Liver (tissue), 9 donors: ENCODE measurements around the gene UBA1. TPM values are rescaled to one million over a fixed set of nuclear protein-coding genes. Genes with fewer than 3 reads are reported as not detected.

Source experiments
- DNase-seq: peaks from one replicate; pipeline ENCODE4 v3.0.0-alpha.2; 2017; ENCODE audit warnings: low spot score
- H3K27ac ChIP-seq, 2 donors: one replicate each; pipeline ENCODE4 v1.7.0; 2013; ENCODE audit warnings: inconsistent platforms in 2 of 2, low read length in 2 of 2, control low read depth in 1 of 2, low read depth in 1 of 2, mild to moderate bottlenecking in 1 of 2
- H3K27me3 ChIP-seq, 4 donors: one replicate each; pipeline versions ENCODE4 v1.6.1 to v1.7.0; 2013; ENCODE audit warnings: low read length in 3 of 4, inconsistent platforms in 1 of 4, mild to moderate bottlenecking in 1 of 4, moderate library complexity in 1 of 4; ENCODE audit not compliant: control insufficient read depth in 4 of 4, insufficient read depth in 4 of 4
- H3K36me3 ChIP-seq, 4 donors: one replicate each; pipeline versions ENCODE4 v1.6.1 to v1.7.0; 2013; ENCODE audit warnings: low read length in 3 of 4, mild to moderate bottlenecking in 3 of 4, low read depth in 1 of 4, moderate library complexity in 1 of 4; ENCODE audit not compliant: control insufficient read depth in 4 of 4, insufficient read depth in 3 of 4
- H3K4me1 ChIP-seq, 4 donors: one replicate each; pipeline versions ENCODE4 v1.6.1 to v1.7.0; 2013; ENCODE audit warnings: low read length in 3 of 4, mild to moderate bottlenecking in 3 of 4, moderate library complexity in 1 of 4; ENCODE audit not compliant: control insufficient read depth in 4 of 4, insufficient read depth in 4 of 4
- H3K4me3 ChIP-seq, 3 donors: one replicate each; pipeline versions ENCODE4 v1.6.1 to v1.7.0; 2013; ENCODE audit warnings: low read length in 3 of 3, control low read depth in 1 of 3, low read depth in 1 of 3, mild to moderate bottlenecking in 1 of 3
- H3K9ac ChIP-seq, 2 donors: one replicate each; pipeline ENCODE4 v1.7.0; 2013; ENCODE audit warnings: low read length in 2 of 2, mild to moderate bottlenecking in 2 of 2, moderate library complexity in 2 of 2, control low read depth in 1 of 2, low read depth in 1 of 2
- H3K9me3 ChIP-seq, 4 donors: one replicate each; pipeline versions ENCODE4 v1.6.1 to v1.7.0; 2013; ENCODE audit warnings: low read length in 3 of 4; ENCODE audit not compliant: control insufficient read depth in 4 of 4
- EGR1 ChIP-seq, 2 donors: IDR thresholded peaks; 2 replicates each; pipeline ENCODE4 v1.6.1; 2016 to 2018; ENCODE audit warnings: antibody characterized with exemption in 2 of 2, low read depth in 2 of 2
- FOXA2 ChIP-seq: IDR thresholded peaks from 2 replicates; pipeline ENCODE4 v1.6.1; 2016; ENCODE audit warnings: antibody characterized with exemption
- GABPA ChIP-seq, 2 donors: IDR thresholded peaks in 1 of 2; conservative IDR thresholded peaks in 1 of 2; 2 replicates each; pipeline ENCODE4 v1.6.1; 2016; ENCODE audit warnings: antibody characterized with exemption in 2 of 2, mild to moderate bottlenecking in 1 of 2, moderate library complexity in 1 of 2
- JUND ChIP-seq, 2 donors: IDR thresholded peaks; 2 replicates each; pipeline ENCODE4 v1.6.1; 2016; ENCODE audit warnings: antibody characterized with exemption in 2 of 2
- RAD21 ChIP-seq, 2 donors: IDR thresholded peaks; 2 replicates each; pipeline ENCODE4 v1.6.1; 2016; ENCODE audit warnings: antibody characterized with exemption in 2 of 2, mild to moderate bottlenecking in 2 of 2
- RXRA ChIP-seq, 2 donors: IDR thresholded peaks; 2 replicates each; pipeline ENCODE4 v1.6.1; 2017 to 2018; ENCODE audit warnings: antibody characterized with exemption in 2 of 2, mild to moderate bottlenecking in 1 of 2
- TAF1 ChIP-seq: conservative IDR thresholded peaks from 2 replicates; pipeline ENCODE4 v1.6.1; 2016; ENCODE audit warnings: antibody characterized with exemption, mild to moderate bottlenecking
- YY1 ChIP-seq: IDR thresholded peaks from 2 replicates; pipeline ENCODE4 v1.6.1; 2016; ENCODE audit warnings: antibody characterized with exemption, mild to moderate bottlenecking
- WGBS: extraction: QIAGEN DNeasy Blood & Tissue Kit; methylation state at CpG from one replicate; pipeline ENCODE4 v1.1.7; 2013; 5-methylcytosine and 5-hydroxymethylcytosine counted together
- polyA plus RNA-seq, 2 donors: library from polyadenylated mRNA; stranded (reverse) in 1 of 2; unstranded in 1 of 2; fragments of 200-250 nt in 1 of 2; fragments of >200 nt in 1 of 2; fragmentation: Nextera tagmentation in 1 of 2; extraction: Ambion mirVana in 1 of 2; gene quantifications; one replicate each; pipeline versions ENCODE4 v1.2.1 to v1.2.3, GENCODE V29; 2013 to 2015
- total RNA-seq, 2 donors: library from RNA; depleted of rRNA; stranded (reverse); fragments of >200 nt; gene quantifications; one replicate each; pipeline ENCODE4 v1.2.3, GENCODE V29; 2014
- TF ChIP-seq, protein P1 (sequence below): IDR thresholded peaks from 2 replicates; pipeline ENCODE4 v1.6.1; 2016; ENCODE audit warnings: antibody characterized with exemption
- TF ChIP-seq, protein P2 (sequence below): fragments of 150-350 bp; IDR thresholded peaks from 2 replicates; pipeline ENCODE4 v1.5.1; 2017; ENCODE audit warnings: improper control_type of control experiment, low read depth, low read length; ENCODE audit not compliant: missing input control
- TF ChIP-seq, protein P3 (sequence below): IDR thresholded peaks from 2 replicates; pipeline ENCODE4 v1.6.1; 2016; ENCODE audit warnings: antibody characterized with exemption
- donor health status: healthy.
- donor health status: healthy.
- donor health status: healthy.
- donor health status: healthy.
- donor health status: healthy.

UBA1 gene
- total and polyA plus RNA-seq, 4 donors = 39.8 to 85.4 (median 68.7) TPM

DNA sequence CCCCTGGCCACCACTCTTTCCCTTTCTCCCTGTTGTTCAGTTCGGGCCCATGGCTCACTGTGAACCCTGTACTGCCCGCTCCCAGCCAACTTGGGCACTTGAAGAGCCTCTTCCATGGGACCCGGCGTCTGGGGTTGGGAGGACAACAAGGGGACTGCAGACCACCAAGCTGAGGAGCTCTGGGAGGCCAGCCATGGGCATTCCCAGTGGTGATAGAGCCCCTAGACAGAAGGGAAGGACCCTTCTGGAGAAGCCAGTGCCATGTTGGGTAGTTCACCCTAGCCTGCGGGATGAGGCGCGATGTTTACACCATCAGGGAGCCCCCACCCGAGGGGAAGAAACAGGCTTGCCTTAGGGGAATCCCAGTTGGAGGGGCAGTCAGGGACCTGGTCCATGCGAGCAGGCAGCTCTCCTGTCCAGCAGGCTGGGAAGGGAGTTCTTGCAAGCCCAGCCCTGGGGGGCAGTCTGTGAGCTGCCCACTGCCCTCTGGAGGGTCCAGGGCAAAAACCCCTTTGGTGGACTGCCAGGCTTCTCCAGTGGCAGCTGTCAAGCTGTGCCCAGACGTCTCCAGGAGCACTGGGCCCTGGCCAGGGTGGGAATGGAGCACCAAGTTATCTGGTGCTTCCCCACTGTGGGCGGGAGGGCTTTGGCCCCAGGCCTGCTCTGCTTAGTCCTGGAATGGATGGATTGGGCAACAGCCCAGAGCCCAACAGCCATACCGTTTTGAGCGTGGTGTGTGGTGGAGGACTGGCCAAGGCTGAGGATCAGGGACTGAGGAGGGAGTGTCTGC is 23.7 kb upstream of the UBA1 start:
- WGBS = 80% methylated on average over 13 of the region's 13 CpGs
- Histone ChIP-seq H3K9me3 (no peaks in the 10 kb centered on the region), H3K27ac (no peak overlapping the region), H3K9ac (no peak overlapping the region), H3K36me3 (peaks cover 3 to 22% (median 9%) of the 10 kb centered on the region in 4 donors), H3K27me3 (no peaks in the 10 kb centered on the region), H3K4me3 (no peak overlapping the region), H3K4me1 (peaks cover 0 to 5% (median 1%) of the 10 kb centered on the region in 4 donors)
- DNase-seq = no peak
- TF ChIP-seq, protein P1, sequence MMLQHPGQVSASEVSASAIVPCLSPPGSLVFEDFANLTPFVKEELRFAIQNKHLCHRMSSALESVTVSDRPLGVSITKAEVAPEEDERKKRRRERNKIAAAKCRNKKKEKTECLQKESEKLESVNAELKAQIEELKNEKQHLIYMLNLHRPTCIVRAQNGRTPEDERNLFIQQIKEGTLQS = no peak
- TF ChIP-seq GABPA (IDR thresholded peaks at IDR 0.05 in 1 of 2, conservative IDR thresholded peaks at IDR 0.05 in 1 of 2) = no peak
- no peak for TF ChIP-seq TAF1
- no peak for TF ChIP-seq YY1
- TF ChIP-seq, protein P2, sequence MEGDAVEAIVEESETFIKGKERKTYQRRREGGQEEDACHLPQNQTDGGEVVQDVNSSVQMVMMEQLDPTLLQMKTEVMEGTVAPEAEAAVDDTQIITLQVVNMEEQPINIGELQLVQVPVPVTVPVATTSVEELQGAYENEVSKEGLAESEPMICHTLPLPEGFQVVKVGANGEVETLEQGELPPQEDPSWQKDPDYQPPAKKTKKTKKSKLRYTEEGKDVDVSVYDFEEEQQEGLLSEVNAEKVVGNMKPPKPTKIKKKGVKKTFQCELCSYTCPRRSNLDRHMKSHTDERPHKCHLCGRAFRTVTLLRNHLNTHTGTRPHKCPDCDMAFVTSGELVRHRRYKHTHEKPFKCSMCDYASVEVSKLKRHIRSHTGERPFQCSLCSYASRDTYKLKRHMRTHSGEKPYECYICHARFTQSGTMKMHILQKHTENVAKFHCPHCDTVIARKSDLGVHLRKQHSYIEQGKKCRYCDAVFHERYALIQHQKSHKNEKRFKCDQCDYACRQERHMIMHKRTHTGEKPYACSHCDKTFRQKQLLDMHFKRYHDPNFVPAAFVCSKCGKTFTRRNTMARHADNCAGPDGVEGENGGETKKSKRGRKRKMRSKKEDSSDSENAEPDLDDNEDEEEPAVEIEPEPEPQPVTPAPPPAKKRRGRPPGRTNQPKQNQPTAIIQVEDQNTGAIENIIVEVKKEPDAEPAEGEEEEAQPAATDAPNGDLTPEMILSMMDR = no peak

DNA sequence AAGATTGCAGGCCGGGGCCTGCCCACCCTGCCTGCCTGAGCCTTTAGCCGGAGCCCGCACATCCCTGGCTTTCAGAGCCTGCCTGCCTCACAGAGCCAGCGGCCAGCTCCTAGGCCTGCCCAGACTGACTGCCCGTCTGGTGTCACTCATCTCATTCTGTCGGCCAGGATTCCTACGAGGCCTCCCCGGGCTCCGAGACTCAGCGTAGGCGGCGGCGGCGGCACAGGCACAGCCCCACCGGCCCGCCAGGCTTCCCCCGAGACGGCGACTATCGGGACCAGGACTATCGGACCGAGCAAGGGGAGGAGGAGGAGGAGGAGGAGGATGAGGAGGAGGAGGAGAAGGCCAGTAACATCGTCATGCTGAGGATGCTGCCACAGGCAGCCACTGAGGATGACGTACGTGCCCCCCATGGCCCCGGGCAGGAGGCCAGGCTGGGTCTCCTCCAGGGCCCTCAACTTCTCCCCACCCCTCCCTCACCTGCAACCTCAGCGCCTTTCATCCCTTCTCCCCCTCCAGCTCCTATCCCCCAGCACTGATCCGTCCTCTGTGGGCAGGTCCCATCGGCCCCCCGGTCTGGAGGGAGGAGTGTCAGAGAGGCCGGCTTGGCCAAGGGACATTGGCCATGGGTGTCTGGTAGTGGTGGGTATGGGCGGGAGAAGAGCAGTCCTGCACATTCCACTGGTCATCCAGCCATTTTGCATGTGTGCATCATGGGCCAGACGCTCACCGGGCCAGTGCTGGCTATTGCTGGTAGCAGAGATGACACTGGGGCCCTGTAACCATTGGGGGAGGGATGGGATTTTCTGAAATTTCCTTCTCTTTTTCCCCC is 22.6 kb upstream of the UBA1 start:
- H3K9ac ChIP-seq = no peak overlapping the region
- no peaks in the 10 kb centered on the region for H3K27me3 ChIP-seq
- H3K4me1 ChIP-seq = peaks cover 0 to 1% (median 0%) of the 10 kb centered on the region in 4 donors
- DNase-seq = no peak
- H3K9me3 ChIP-seq = no peaks in the 10 kb centered on the region
- H3K4me3 ChIP-seq = no peak overlapping the region
- 98% methylated on average over 34 of the region's 34 CpGs for WGBS
- no peak overlapping the region for H3K27ac ChIP-seq
- peaks cover 6 to 29% (median 11%) of the 10 kb centered on the region in 4 donors for H3K36me3 ChIP-seq
- no peak for TF ChIP-seq RAD21 (IDR thresholded peaks at IDR 0.05)
- TF ChIP-seq EGR1 (IDR thresholded peaks at IDR 0.05; ENCODE audit: low read depth in 2 of 2) = no peak
- no peak for TF ChIP-seq FOXA2
- TF ChIP-seq, protein P3, sequence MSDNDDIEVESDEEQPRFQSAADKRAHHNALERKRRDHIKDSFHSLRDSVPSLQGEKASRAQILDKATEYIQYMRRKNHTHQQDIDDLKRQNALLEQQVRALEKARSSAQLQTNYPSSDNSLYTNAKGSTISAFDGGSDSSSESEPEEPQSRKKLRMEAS = no peak

DNA sequence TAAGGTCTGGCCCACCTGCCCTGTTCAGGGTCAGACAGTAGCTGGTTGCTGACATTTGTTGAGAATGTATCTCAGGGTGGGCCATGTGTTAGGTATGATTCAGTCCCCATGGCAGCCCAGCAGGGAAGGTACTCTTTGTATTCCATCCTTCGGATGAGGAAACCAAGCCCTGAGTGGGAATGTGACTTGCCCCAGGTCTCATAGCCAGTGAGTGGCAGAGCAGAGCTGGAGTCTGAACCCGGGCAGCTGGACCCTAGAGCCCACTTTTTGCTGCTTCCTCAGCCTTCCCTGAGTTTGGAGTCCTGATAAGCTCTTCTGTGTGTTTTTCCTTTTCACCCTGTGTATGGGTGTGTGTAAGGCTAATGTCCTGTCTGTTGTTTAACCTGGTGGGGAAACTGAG is 21.6 kb upstream of the UBA1 start:
- no peaks in the 10 kb centered on the region for H3K9me3 ChIP-seq
- no peak overlapping the region for H3K9ac ChIP-seq
- TF ChIP-seq JUND (IDR thresholded peaks at IDR 0.05) (no peak), RXRA (IDR thresholded peaks at IDR 0.05) (no peak)
- peaks cover 6 to 37% (median 12%) of the 10 kb centered on the region in 4 donors for H3K36me3 ChIP-seq
- WGBS = 100% methylated on average over 2 of the region's 2 CpGs
- no peak for DNase-seq
- no peak overlapping the region for H3K4me3 ChIP-seq
- no peak overlapping the region for H3K27ac ChIP-seq
- no peaks in the 10 kb centered on the region for H3K4me1 ChIP-seq
- no peaks in the 10 kb centered on the region for H3K27me3 ChIP-seq
